Central memory CD8-positive, alpha-beta T cell (primary cell): ENCODE data around the gene UBASH3A.
"Not testable (repeated sequence)": the region's sequence is repeated elsewhere in the genome, so short reads cannot be mapped to it uniquely, and the experiment has no call there.

Experiments used
- ATAC-seq: fragments of 150-1000 bp; cut with Tn5 transposase; replicated peaks from 2 replicates; pipeline ENCODE4 v1.10.0; 2022; ENCODE audit warnings: mild to moderate bottlenecking, moderate FRiP score, moderate number of reproducible peaks; ENCODE audit not compliant: poor library complexity, severe bottlenecking; ENCODE audit errors: extremely low read depth
- DNase-seq, 2 donors: peaks; one replicate each; pipeline ENCODE4 v3.0.0; 2021; ENCODE audit warnings: low spot score in 2 of 2
- H3K27ac Mint-ChIP-seq: one replicate; pipeline ENCODE4 v1.8.0; 2022; ENCODE audit warnings: low read depth, mild to moderate bottlenecking, moderate library complexity, mixed read lengths
- H3K27me3 Mint-ChIP-seq: one replicate; pipeline ENCODE4 v1.8.0; 2022; ENCODE audit warnings: mixed read lengths
- H3K36me3 Mint-ChIP-seq: one replicate; pipeline ENCODE4 v1.8.0; 2022; ENCODE audit warnings: mild to moderate bottlenecking, moderate library complexity, mixed read lengths; ENCODE audit not compliant: insufficient read depth
- H3K4me1 Mint-ChIP-seq: one replicate; pipeline ENCODE4 v1.8.0; 2022; ENCODE audit warnings: mixed read lengths
- H3K4me3 Mint-ChIP-seq: one replicate; pipeline ENCODE4 v1.8.0; 2022; ENCODE audit warnings: mild to moderate bottlenecking, moderate library complexity, mixed read lengths
- H3K9me3 Mint-ChIP-seq: one replicate; pipeline ENCODE4 v1.8.0; 2022; ENCODE audit warnings: mixed read lengths

Gene UBASH3A

DNA sequence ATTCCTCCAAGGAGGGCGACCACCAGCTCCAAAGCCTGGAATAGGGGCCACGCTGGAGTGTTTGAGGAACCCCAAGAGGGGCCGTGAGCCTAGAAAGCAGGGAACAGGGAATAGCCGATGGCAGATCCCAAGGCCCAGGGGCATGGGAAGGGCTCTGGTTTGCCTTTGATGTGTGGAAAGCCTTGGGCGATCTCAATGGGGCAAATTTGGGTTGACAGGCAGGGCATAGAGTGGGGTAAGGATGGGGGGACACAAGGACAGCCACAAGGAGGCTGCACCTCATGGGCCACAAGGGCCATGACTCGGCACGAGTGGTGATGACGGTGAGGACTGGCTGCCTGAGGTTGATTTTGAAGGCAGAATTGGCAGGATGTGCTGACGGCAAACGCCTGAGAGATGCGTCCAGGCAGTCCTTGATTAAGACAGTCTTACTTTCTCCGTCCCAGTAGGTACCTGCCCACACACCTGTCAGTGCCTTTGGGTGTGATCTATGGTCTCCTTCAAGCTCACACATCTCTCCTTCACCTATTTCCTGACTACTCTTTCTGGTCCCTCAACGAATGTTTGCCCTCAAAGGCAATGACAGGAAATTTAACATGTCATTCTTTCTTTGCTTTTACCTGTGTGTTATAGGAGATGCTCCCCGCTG lies 5.8 kb upstream of the UBASH3A start:
- no peak for ATAC-seq
- Mint-ChIP-seq H3K4me1 (peaks cover 47% of the 10 kb centered on the region), H3K36me3 (peaks cover 2% of the 10 kb centered on the region), H3K9me3 (peaks cover 9% of the 10 kb centered on the region), H3K27ac (no peak overlapping the region), H3K4me3 (no peak overlapping the region), H3K27me3 (no peaks in the 10 kb centered on the region)
- no peak for DNase-seq

DNA sequence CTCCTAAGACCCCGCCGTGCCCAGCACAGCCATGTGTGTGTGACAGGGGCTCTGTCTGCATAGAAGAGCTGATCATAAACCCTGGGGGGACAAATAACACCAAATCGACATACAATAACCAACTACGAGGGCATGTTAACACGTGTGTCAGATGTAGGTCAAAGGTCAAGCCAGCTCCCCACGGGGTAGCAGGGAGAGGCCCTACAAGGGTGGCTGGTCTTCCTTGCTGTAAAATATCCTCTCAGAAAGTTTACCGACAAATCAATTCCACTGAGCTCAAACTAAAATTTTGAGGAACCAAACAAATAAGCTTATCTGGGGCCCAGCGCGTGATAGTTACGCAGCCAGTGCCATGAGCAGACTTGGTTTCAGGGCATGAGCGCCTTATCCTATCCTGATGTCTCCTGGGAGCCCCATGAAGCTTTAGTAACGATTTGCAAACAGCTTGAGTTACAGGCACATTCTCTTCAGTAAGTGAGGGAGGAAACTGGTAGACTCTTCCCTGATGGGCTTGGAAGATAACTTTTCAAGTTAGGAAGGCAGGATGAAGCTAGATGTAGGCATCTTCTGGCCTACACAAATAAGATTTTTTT lies 5.2 kb upstream of the UBASH3A start:
- peaks cover 47% of the 10 kb centered on the region for H3K4me1 Mint-ChIP-seq
- H3K27ac Mint-ChIP-seq, result no peak overlapping the region
- H3K27me3 Mint-ChIP-seq, result no peaks in the 10 kb centered on the region
- H3K36me3 Mint-ChIP-seq, result peaks cover 2% of the 10 kb centered on the region
- H3K9me3 Mint-ChIP-seq, result peaks cover 9% of the 10 kb centered on the region
- H3K4me3 Mint-ChIP-seq, result no peak overlapping the region
- DNase-seq (no peak), ATAC-seq (no peak)

DNA sequence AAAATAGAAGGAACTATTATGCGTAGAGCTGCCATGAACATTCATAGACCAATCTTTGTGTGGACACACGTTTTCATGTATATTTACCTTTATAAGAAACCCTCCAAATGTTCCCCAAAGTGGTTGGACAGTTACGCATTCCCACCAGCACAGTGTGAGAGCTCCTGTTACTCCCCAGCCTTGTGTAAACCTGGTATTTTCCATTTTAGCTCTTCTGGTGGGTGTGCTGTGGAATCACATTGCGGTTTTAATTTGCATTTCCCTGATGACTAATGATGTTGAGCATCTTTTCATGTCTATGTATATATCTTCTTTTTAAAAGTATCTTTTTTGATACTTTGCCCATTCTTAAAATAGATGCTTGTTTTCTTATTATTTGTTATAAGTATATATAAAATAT lies 3.2 kb upstream of the UBASH3A start:
- H3K27ac Mint-ChIP-seq, result no peak overlapping the region
- no peaks in the 10 kb centered on the region for H3K27me3 Mint-ChIP-seq
- H3K4me1 Mint-ChIP-seq, result peaks cover 54% of the 10 kb centered on the region
- H3K4me3 Mint-ChIP-seq, result no peak overlapping the region
- H3K9me3 Mint-ChIP-seq, result peaks cover 9% of the 10 kb centered on the region
- ATAC-seq, result no peak
- peaks cover 6% of the 10 kb centered on the region for H3K36me3 Mint-ChIP-seq
- no peak for DNase-seq

DNA sequence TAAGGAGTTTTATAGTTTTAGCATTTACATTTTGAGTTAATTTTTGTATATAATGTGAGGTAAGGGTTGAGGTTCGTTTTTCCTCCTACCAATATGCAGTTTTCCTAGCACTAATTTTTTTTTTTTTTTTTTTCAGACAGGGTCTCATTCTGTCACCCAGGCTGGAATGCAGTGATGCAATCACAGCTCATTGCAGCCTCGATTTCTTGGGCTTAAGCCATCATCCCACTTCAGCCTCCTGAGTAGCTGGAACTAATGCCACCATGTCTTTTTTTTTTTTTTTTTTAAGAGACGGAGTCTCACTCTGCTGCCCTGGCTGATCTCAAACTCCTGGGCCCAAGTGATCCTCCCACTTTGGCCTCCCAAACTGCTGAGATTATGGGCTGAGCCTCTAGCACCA lies 2.5 kb upstream of the UBASH3A start:
- Mint-ChIP-seq H3K36me3 (peaks cover 9% of the 10 kb centered on the region), H3K9me3 (peaks cover 9% of the 10 kb centered on the region), H3K4me1 (peaks cover 58% of the 10 kb centered on the region), H3K27me3 (no peaks in the 10 kb centered on the region), H3K4me3 (no peak overlapping the region), H3K27ac (peak overlapping the region; percentile 73)
- DNase-seq, result no peak
- no peak for ATAC-seq

DNA sequence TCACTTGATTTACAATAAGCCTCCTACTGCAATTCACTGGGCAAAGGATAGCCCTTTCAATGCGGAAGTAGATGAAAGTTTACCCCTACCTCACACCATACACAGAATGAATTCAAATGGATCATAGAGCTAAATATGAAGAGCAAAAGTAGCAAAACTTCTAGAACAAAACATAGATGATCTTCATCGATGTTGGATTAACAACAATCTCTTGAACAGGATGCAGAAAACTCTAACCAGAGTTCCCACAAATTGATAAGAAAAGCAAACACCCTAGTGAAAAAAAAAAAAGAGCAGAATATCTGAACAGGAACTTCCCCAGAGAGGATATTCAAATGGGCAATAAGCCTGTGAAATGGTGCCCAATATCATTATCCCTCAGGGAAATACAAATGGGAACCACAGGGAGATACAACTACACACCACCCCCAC lies 1.9 kb upstream of the UBASH3A start:
- Mint-ChIP-seq H3K27me3 (no peaks in the 10 kb centered on the region), H3K4me1 (peaks cover 65% of the 10 kb centered on the region), H3K36me3 (peaks cover 15% of the 10 kb centered on the region), H3K27ac (peak overlapping the region; percentile 73), H3K4me3 (peak overlapping the region; percentile 64), H3K9me3 (peaks cover 9% of the 10 kb centered on the region)
- no peak for ATAC-seq
- DNase-seq, result no peak

DNA sequence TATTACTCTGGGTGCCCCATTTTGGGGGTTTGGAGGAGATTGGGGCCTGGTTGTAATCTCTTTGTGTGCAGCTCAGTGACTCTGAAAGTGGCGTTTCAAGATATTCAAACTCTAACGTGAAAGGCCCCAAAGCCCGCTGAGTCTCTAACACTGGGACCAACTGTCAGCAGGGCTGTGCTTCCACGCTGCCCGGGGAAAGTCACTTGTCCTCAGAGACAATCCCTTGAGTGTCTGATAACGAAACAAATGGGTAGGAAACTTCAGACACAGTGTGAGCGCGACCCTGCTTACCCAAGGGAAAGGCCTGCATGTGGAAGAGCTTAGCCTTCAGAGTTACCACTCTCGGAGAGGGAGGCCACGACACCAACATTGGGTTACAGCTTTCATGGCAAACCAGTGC lies 837 bp downstream of the UBASH3A start:
- DNase-seq (no peak), ATAC-seq (peak; percentile 17)
- Mint-ChIP-seq H3K9me3 (peaks cover 9% of the 10 kb centered on the region), H3K27ac (peak overlapping the region; percentile 92), H3K36me3 (peaks cover 33% of the 10 kb centered on the region), H3K27me3 (no peaks in the 10 kb centered on the region), H3K4me1 (peaks cover 63% of the 10 kb centered on the region), H3K4me3 (peak overlapping the region; percentile 90)

DNA sequence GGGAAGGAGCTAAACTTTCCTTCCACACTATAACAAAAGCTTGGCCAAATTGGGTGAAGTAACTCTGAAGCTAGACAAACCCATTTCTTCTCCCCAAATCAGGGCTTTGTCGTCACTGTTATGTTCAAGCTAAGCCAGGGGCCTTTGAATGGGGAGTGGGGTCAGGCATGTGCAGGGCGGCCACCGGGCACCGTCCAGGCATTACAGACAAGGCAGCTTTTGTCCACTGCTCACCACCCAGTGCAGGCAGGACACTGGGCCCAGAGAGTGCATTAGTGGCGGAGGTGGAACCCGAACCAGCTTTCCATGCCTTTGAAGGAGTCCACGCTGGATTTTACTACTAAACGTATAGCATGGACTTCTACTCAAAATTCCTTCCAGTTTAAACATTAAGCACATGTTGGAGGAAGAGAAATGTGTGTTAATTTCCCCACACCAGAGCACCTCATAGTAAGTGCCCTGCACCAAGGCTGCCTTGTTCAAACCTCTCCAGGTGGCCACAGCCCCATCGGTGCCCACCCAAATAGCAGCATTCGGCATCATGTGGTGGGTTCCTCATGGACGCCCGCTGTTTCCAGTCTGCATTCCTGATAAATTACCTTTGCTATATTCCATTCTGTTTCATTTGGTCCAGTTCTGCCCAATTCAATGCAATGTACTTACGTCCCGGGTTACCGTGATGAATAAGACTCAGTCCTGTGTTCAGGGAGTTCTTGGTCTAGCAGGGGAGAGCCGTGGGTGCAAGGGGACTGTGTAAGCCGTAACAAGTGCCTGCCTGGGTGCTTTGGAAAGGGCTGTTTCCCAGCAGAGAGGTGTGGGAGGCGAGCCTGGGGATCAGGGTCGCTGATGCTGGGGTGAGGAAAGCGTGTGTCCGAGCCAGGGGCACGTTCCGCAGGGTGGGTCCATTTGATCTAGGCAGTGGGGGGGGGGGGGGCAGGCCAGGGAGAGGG lies 1.6 kb downstream of the UBASH3A start:
- no peak for DNase-seq
- peaks cover 39% of the 10 kb centered on the region for H3K36me3 Mint-ChIP-seq
- H3K9me3 Mint-ChIP-seq, result peaks cover 9% of the 10 kb centered on the region
- H3K27ac Mint-ChIP-seq, result peak overlapping the region; percentile 92
- H3K27me3 Mint-ChIP-seq, result no peaks in the 10 kb centered on the region
- ATAC-seq, result no peak
- peak overlapping the region; percentile 90 for H3K4me3 Mint-ChIP-seq
- H3K4me1 Mint-ChIP-seq, result peaks cover 65% of the 10 kb centered on the region

DNA sequence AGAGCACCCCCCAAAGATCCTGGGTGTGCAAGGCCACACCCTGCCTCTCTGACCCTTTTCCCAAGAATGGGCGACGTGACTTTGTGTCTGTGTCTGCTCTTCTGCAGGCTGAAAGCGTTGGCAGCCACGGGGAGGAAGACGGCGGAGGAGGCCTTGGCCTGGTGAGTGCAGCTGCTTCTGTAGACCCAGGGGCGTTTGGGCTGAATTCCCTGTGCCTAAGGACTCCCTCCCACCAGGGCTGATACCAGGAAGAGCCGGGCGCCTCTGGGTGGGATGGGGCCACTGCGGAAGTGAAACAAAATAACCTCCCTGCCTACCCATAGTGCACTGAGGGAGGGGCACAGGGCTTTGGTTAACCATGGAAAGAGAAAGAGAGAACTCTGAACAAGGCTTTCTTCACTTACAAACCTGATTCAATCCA lies 2.5 kb downstream of the UBASH3A start:
- ATAC-seq (peak; percentile 45), DNase-seq (peak in 1 of 2 donors; percentile 27)
- H3K36me3 Mint-ChIP-seq, result peaks cover 39% of the 10 kb centered on the region
- peaks cover 63% of the 10 kb centered on the region for H3K4me1 Mint-ChIP-seq
- H3K27me3 Mint-ChIP-seq, result no peaks in the 10 kb centered on the region
- H3K27ac Mint-ChIP-seq, result peak overlapping the region; percentile 92
- peaks cover 9% of the 10 kb centered on the region for H3K9me3 Mint-ChIP-seq
- H3K4me3 Mint-ChIP-seq, result peak overlapping the region; percentile 90

DNA sequence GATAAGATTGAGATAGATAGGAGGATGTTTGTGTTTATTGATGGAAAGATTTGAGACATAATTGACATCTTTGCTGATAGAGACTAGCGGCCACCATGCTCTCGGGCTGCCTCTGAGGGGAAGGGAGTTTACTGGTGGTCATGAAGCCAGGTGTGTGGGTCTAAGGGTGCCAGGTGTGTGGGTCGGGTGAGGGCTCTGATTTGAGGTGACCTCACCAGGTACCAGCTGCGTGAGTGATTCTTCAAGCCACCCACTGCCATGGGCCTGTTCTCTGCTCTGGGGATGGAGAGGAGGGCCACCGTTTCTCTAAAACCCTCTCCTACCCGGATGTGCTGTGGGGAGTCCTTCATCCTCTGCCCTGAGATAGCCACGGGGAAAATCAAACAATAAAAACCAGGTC lies 3.2 kb downstream of the UBASH3A start:
- no peak for DNase-seq
- H3K27ac Mint-ChIP-seq, result peak overlapping the region; percentile 92
- peaks cover 39% of the 10 kb centered on the region for H3K36me3 Mint-ChIP-seq
- H3K9me3 Mint-ChIP-seq, result peaks cover 4% of the 10 kb centered on the region
- ATAC-seq, result no peak
- H3K4me3 Mint-ChIP-seq, result peak overlapping the region; percentile 90
- H3K27me3 Mint-ChIP-seq, result no peaks in the 10 kb centered on the region
- H3K4me1 Mint-ChIP-seq, result peaks cover 56% of the 10 kb centered on the region

DNA sequence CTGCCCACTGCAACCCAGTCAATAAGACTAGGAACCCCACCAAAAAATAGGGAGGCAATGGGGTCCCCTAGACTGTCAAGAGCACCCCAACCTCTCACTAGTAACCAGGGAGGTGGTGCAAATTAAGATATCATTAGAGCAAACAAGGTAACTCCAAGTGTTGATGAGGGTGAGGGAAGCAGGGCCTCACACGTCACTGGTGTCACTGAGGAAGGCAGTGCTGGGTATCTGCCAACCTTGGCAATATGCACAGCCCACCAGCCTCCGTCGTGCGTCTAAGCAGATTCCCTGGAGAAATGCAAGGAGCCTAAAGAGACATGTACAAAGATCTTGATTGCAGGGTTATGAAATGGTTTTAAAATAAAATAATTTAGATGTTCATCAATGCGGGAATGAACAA lies 3.8 kb downstream of the UBASH3A start:
- DNase-seq (no peak), ATAC-seq (no peak)
- peak overlapping the region; percentile 92 for H3K27ac Mint-ChIP-seq
- peaks cover 39% of the 10 kb centered on the region for H3K36me3 Mint-ChIP-seq
- peak overlapping the region; percentile 90 for H3K4me3 Mint-ChIP-seq
- H3K27me3 Mint-ChIP-seq, result no peaks in the 10 kb centered on the region
- peaks cover 51% of the 10 kb centered on the region for H3K4me1 Mint-ChIP-seq
- no peaks in the 10 kb centered on the region for H3K9me3 Mint-ChIP-seq

DNA sequence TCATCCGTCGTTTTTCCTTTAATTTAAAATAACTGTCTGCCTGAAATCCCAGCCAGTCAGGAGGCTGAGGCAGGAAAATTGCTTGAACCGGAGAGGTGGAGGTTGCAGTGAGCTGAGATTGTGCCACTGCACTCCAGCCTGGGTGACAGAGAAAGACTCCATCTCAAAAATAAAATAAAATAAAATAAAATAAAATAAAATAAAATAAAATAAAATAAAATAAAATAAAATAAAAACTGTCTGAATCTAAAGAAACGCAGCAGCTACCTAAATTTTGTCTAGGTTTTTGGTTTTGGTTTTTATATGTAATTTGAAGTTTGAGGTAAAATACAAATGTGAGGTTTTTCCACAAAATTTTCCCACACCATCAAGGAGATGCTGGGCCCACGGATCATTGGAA lies 5.0 kb downstream of the UBASH3A start:
- not testable (repeated sequence) for H3K27me3 Mint-ChIP-seq, ATAC-seq, H3K9me3 Mint-ChIP-seq, H3K4me3 Mint-ChIP-seq, H3K27ac Mint-ChIP-seq, DNase-seq
- H3K36me3 Mint-ChIP-seq, result peaks cover 48% of the 10 kb centered on the region
- peaks cover 47% of the 10 kb centered on the region for H3K4me1 Mint-ChIP-seq

DNA sequence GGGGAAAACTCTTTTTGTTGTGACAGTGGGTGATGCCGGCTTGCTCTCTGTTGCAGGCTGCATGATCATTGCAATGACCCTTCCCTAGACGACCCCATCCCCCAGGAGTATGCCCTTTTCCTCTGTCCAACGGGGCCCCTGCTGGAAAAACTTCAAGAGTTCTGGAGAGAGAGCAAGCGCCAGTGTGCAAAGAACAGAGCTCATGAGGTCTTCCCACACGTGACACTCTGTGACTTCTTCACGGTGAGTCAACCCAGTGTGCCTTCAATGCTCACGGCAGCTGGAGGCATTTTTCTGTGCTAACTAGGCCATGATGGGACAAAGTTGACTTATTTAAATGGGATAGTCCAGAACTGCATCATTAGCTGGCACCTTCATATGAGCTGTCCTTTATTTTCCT lies 5.7 kb downstream of the UBASH3A start:
- peak overlapping the region; percentile 18 for H3K4me3 Mint-ChIP-seq
- DNase-seq (no peak), ATAC-seq (no peak)
- H3K4me1 Mint-ChIP-seq, result peaks cover 50% of the 10 kb centered on the region
- no peaks in the 10 kb centered on the region for H3K9me3 Mint-ChIP-seq
- H3K27ac Mint-ChIP-seq, result peak overlapping the region; percentile 16
- H3K27me3 Mint-ChIP-seq, result no peaks in the 10 kb centered on the region
- H3K36me3 Mint-ChIP-seq, result peaks cover 54% of the 10 kb centered on the region
